HG02852 (cell line): ENCODE data around the gene TMEM132C.
"Not testable (repeated sequence)": the region's sequence is repeated elsewhere in the genome, so short reads cannot be mapped to it uniquely, and the experiment has no call there.

Source experiments
- ATAC-seq: cut with Tn5 transposase; IDR thresholded peaks from one replicate; pipeline ENCODE4 v1.9.1; 2021; ENCODE audit warnings: mild to moderate bottlenecking, moderate library complexity; ENCODE audit not compliant: unreplicated experiment

The TMEM132C gene

GRCh38 chr12:128603573-128604115, 336.7 kb downstream of the TMEM132C start:
- no peak for ATAC-seq

- not testable (repeated sequence) for ATAC-seq
Measured at GRCh38 chr12:128604219-128604618, 337.2 kb downstream of the TMEM132C start.

- no peak for ATAC-seq
Measured at GRCh38 chr12:128606051-128606450, 339.1 kb downstream of the TMEM132C start.

- no peak for ATAC-seq
Measured at GRCh38 chr12:128606538-128606937, 339.6 kb downstream of the TMEM132C start.

GRCh38 chr12:128606970-128607369, 340.0 kb downstream of the TMEM132C start:
- ATAC-seq = no peak

- no peak for ATAC-seq
Measured at GRCh38 chr12:128607641-128608040, 340.7 kb downstream of the TMEM132C start.

GRCh38 chr12:128609861-128610260, 342.9 kb downstream of the TMEM132C start:
- ATAC-seq = no peak

GRCh38 chr12:128611736-128612135, 344.8 kb downstream of the TMEM132C start:
- ATAC-seq = no peak

GRCh38 chr12:128612150-128612850, 345.3 kb downstream of the TMEM132C start:
- no peak for ATAC-seq

- no peak for ATAC-seq
Measured at GRCh38 chr12:128613837-128614590, 347.0 kb downstream of the TMEM132C start.

- no peak for ATAC-seq
Measured at GRCh38 chr12:128617304-128617833, 350.4 kb downstream of the TMEM132C start.

GRCh38 chr12:128619263-128619662, 352.3 kb downstream of the TMEM132C start:
- ATAC-seq = no peak

GRCh38 chr12:128621304-128621703, 354.3 kb downstream of the TMEM132C start:
- ATAC-seq = no peak

- ATAC-seq = no peak
Measured at GRCh38 chr12:128623748-128624147, 356.8 kb downstream of the TMEM132C start.

- ATAC-seq = no peak
Measured at GRCh38 chr12:128626808-128627320, 359.9 kb downstream of the TMEM132C start.

GRCh38 chr12:128627659-128628058, 360.7 kb downstream of the TMEM132C start:
- no peak for ATAC-seq

- no peak for ATAC-seq
Measured at GRCh38 chr12:128629979-128630378, 363.0 kb downstream of the TMEM132C start.

GRCh38 chr12:128637642-128638606, 371.0 kb downstream of the TMEM132C start:
- ATAC-seq = peak; percentile 93

- no peak for ATAC-seq
Measured at GRCh38 chr12:128639089-128639488, 372.1 kb downstream of the TMEM132C start.

- no peak for ATAC-seq
Measured at GRCh38 chr12:128643155-128643554, 376.2 kb downstream of the TMEM132C start.
